Right lobe of liver (tissue), 4 donors: ENCODE data around the gene SFRP5.

Source experiments
- CTCF ChIP-seq, 4 donors: fragments of 200-600 bp in 3 of 4; fragments of 450-650 bp in 1 of 4; IDR thresholded peaks; one replicate each; pipeline versions ENCODE4 v1.5.1 to v1.8.0; 2016 to 2022; ENCODE audit warnings: antibody characterized with exemption in 4 of 4, mild to moderate bottlenecking in 2 of 4
- POLR2A ChIP-seq: fragments of 450-650 bp; IDR thresholded peaks from one replicate; pipeline ENCODE4 v1.6.1; 2017; ENCODE audit warnings: antibody characterized with exemption, mild to moderate bottlenecking
- donor health status: DM: no; HTN: no; CAD: no.
- donor health status: DM: no; HTN: no; CAD: no.
- donor health status: DM: no; HTN: yes; CAD: no.

- no peak for TF ChIP-seq CTCF (IDR thresholded peaks at IDR 0.05)
- no peak for TF ChIP-seq POLR2A
These were observed 1.5 kb downstream of the SFRP5 start for GRCh38 chr10:97770255-97770654.
